Stimulated activated CD8-positive, alpha-beta memory T cell treated with anti-CD3 and anti-CD28 coated beads, Interleukin-7, amount 100 ng/mL, for 48 hours (primary cell): ENCODE data around the gene SAXO1.
"Not testable (repeated sequence)": the region's sequence is repeated elsewhere in the genome, so short reads cannot be mapped to it uniquely, and the experiment has no call there.

Source experiments
- DNase-seq, 2 donors: peaks; one replicate each; pipeline ENCODE4 v3.0.0-alpha.2; 2020; ENCODE audit warnings: low read depth in 1 of 2; ENCODE audit errors: extremely low read depth in 1 of 2

SAXO1 gene

GRCh38 chr9:19033015-19033414 lies at the start of gene SAXO1:
Gene SAXO1 (minus strand): TSS chr9:19033209. CDS start chr9:19032908, 301 bp downstream.
- no peak for DNase-seq

- DNase-seq: no peak
Observed at GRCh38 chr9:19074836-19075235, 41.8 kb upstream of the SAXO1 start.

GRCh38 chr9:19074229-19074628 lies 41.2 kb upstream of the SAXO1 start:
- DNase-seq: no peak

- no peak for DNase-seq
Observed at GRCh38 chr9:19057033-19057432, 24.0 kb upstream of the SAXO1 start.

- DNase-seq: no peak
Observed at GRCh38 chr9:19050637-19051591, 17.9 kb upstream of the SAXO1 start.

GRCh38 chr9:19049917-19050636 lies 17.1 kb upstream of the SAXO1 start:
- no peak for DNase-seq

- peak; percentile 85 to 88 for DNase-seq
Observed at GRCh38 chr9:19048966-19049916, 16.2 kb upstream of the SAXO1 start, which contains the start of gene RRAGA. Gene RRAGA (plus strand): TSS chr9:19049427. CDS start chr9:19049660, 233 bp downstream.

GRCh38 chr9:19036611-19037010 lies 3.6 kb upstream of the SAXO1 start:
- DNase-seq: no peak

GRCh38 chr9:19032406-19032805 lies 603 bp downstream of the SAXO1 start:
- no peak for DNase-seq

- DNase-seq: no peak
Observed at GRCh38 chr9:19030899-19031298, 2.1 kb downstream of the SAXO1 start.

GRCh38 chr9:19028835-19029451 lies 4.1 kb downstream of the SAXO1 start:
- DNase-seq: no peak

GRCh38 chr9:19027825-19028224 lies 5.2 kb downstream of the SAXO1 start:
- DNase-seq: no peak

GRCh38 chr9:19026375-19026774 lies 6.6 kb downstream of the SAXO1 start:
- no peak for DNase-seq

GRCh38 chr9:19023078-19023477 lies 9.9 kb downstream of the SAXO1 start:
- DNase-seq: no peak

- no peak for DNase-seq
Observed at GRCh38 chr9:19022206-19022605, 10.8 kb downstream of the SAXO1 start.

- not testable (repeated sequence) for DNase-seq
Observed at GRCh38 chr9:19021649-19022048, 11.4 kb downstream of the SAXO1 start.

GRCh38 chr9:19020886-19021455 lies 12.0 kb downstream of the SAXO1 start:
- DNase-seq: no peak

GRCh38 chr9:19018201-19018600 lies 14.8 kb downstream of the SAXO1 start:
- no peak for DNase-seq

GRCh38 chr9:19009391-19009965 lies 23.5 kb downstream of the SAXO1 start:
- no peak for DNase-seq

GRCh38 chr9:19000133-19000532 lies 32.9 kb downstream of the SAXO1 start:
- no peak for DNase-seq
